DOHH2 (cell line): ENCODE data around the gene PRDM16.

Source experiments
- CTCF ChIP-seq: fragments of 200-600 bp; sonication (generic); IDR thresholded peaks from one replicate; pipeline ENCODE4 v1.5.1; 2014; ENCODE audit warnings: antibody characterized with exemption, mild to moderate bottlenecking, low read depth, low read length; ENCODE audit not compliant: poor library complexity, severe bottlenecking
- EZH2phosphoT487 ChIP-seq: fragments of 200-600 bp; sonication (generic); IDR thresholded peaks from 2 replicates; pipeline ENCODE4 v1.6.1; 2017; ENCODE audit warnings: borderline replicate concordance, mild to moderate bottlenecking, antibody characterized with exemption, low read length, moderate library complexity, mixed read lengths

GRCh38 chr1:3061566-3061965 lies 7.4 kb upstream of the PRDM16 start:
- no peak for TF ChIP-seq CTCF
- TF ChIP-seq EZH2phosphoT487 = no peak
